ENCODE measurements around the gene DSCAM. TPM values are rescaled to one million over a fixed set of nuclear protein-coding genes. Genes with fewer than 3 reads are reported as not detected.

Gene DSCAM
- total RNA-seq, 4 donors from 2014 or later = 0.17 TPM; not detected in 3

GRCh38 chr21:39984286-39984991, 862.5 kb downstream of the DSCAM start:
- TF ChIP-seq CTCF (IDR thresholded peaks at IDR 0.05; ENCODE audit: low read depth) = no peak

GRCh38 chr21:39980241-39980820, 866.6 kb downstream of the DSCAM start:
- no peak for TF ChIP-seq CTCF (IDR thresholded peaks at IDR 0.05; ENCODE audit: low read depth)

- no peak for TF ChIP-seq CTCF (IDR thresholded peaks at IDR 0.05; ENCODE audit: low read depth)
These were observed 867.6 kb downstream of the DSCAM start for GRCh38 chr21:39979321-39979720.

- TF ChIP-seq CTCF (IDR thresholded peaks at IDR 0.05; ENCODE audit: low read depth) = no peak
These were observed 870.2 kb downstream of the DSCAM start for GRCh38 chr21:39976800-39977199.

- TF ChIP-seq CTCF (IDR thresholded peaks at IDR 0.05; ENCODE audit: low read depth) = no peak
These were observed 873.8 kb downstream of the DSCAM start for GRCh38 chr21:39972976-39973770.

- no peak for TF ChIP-seq CTCF (IDR thresholded peaks at IDR 0.05; ENCODE audit: low read depth)
These were observed 874.5 kb downstream of the DSCAM start for GRCh38 chr21:39972471-39972870.

GRCh38 chr21:39971956-39972355, 875.0 kb downstream of the DSCAM start:
- no peak for TF ChIP-seq CTCF (IDR thresholded peaks at IDR 0.05; ENCODE audit: low read depth)
